Measurements from ENCODE around the gene TIAM2. TPM values are rescaled to one million over a fixed set of nuclear protein-coding genes. Genes with fewer than 3 reads are reported as not detected.

TIAM2 gene
- total RNA-seq, 1 donor: 8.9 TPM

- peak; percentile 40 for DNase-seq (ENCODE audit: low read depth)
- TF ChIP-seq CTCF (IDR thresholded peaks at IDR 0.05; ENCODE audit: insufficient read depth, low read length): no peak
- no peak overlapping the region for H3K4me3 ChIP-seq (ENCODE audit: low read depth, low read length)
These were observed 167.6 kb downstream of the TIAM2 start for GRCh38 chr6:155162682-155163081.

- no peak for TF ChIP-seq CTCF (IDR thresholded peaks at IDR 0.05; ENCODE audit: insufficient read depth, low read length)
- no peak for DNase-seq (ENCODE audit: low read depth)
- no peak overlapping the region for H3K4me3 ChIP-seq (ENCODE audit: low read depth, low read length)
These were observed 168.5 kb downstream of the TIAM2 start for GRCh38 chr6:155163601-155164000.

- TF ChIP-seq CTCF (IDR thresholded peaks at IDR 0.05; ENCODE audit: insufficient read depth, low read length): no peak
- H3K4me3 ChIP-seq (ENCODE audit: low read depth, low read length): no peak overlapping the region
- no peak for DNase-seq (ENCODE audit: low read depth)
These were observed 170.1 kb downstream of the TIAM2 start for GRCh38 chr6:155165029-155165710.

GRCh38 chr6:155170519-155170918 lies 175.4 kb downstream of the TIAM2 start:
- no peak for DNase-seq (ENCODE audit: low read depth)
- H3K4me3 ChIP-seq (ENCODE audit: low read depth, low read length): no peak overlapping the region

GRCh38 chr6:155171109-155171746 lies 176.1 kb downstream of the TIAM2 start:
- peak; percentile 93 for DNase-seq (ENCODE audit: low read depth)
- H3K4me3 ChIP-seq (ENCODE audit: low read depth, low read length): peak overlapping the region; percentile 11
- TF ChIP-seq CTCF (IDR thresholded peaks at IDR 0.05; ENCODE audit: insufficient read depth, low read length): no peak

More at GRCh38 chr6:155170519-155170918, 175.4 kb downstream of the TIAM2 start:
- TF ChIP-seq CTCF (IDR thresholded peaks at IDR 0.05; ENCODE audit: insufficient read depth, low read length): no peak

- peak overlapping the region; percentile 11 for H3K4me3 ChIP-seq (ENCODE audit: low read depth, low read length)
- DNase-seq (ENCODE audit: low read depth): peak; percentile 67
- no peak for TF ChIP-seq CTCF (IDR thresholded peaks at IDR 0.05; ENCODE audit: insufficient read depth, low read length)
These were observed 176.8 kb downstream of the TIAM2 start for GRCh38 chr6:155171747-155172449.
